Natural killer cell (primary cell): ENCODE results near the gene NPHP1. TPM values are rescaled to one million over a fixed set of nuclear protein-coding genes. Genes with fewer than 3 reads are reported as not detected.
"Not testable (repeated sequence)": the region's sequence is repeated elsewhere in the genome, so short reads cannot be mapped to it uniquely, and the experiment has no call there.

Experiments
- ATAC-seq, 3 donors: fragments of 150-1000 bp in 2 of 3; fragments of 200-7000 bp in 1 of 3; cut with Tn5 transposase; 1 replicate in 1 of 3; 2 replicates in 2 of 3; pipeline ENCODE4 v1.10.0; 2021; ENCODE audit warnings: mild to moderate bottlenecking in 2 of 3, moderate library complexity in 2 of 3
- DNase-seq, 2 donors: peaks; one replicate each; pipeline versions ENCODE4 v3.0.0 to v3.0.0-alpha.2; 2013 to 2021; ENCODE audit warnings: mixed read lengths in 1 of 2
- H3K27ac ChIP-seq: one replicate; pipeline ENCODE4 v1.5.1; 2013; ENCODE audit warnings: mild to moderate bottlenecking, low read length
- H3K27me3 ChIP-seq: one replicate; pipeline ENCODE4 v1.6.1; 2013; ENCODE audit warnings: low read length; ENCODE audit not compliant: control insufficient read depth, insufficient read depth
- H3K36me3 ChIP-seq: one replicate; pipeline ENCODE4 v1.6.1; 2013; ENCODE audit warnings: low read length; ENCODE audit not compliant: control insufficient read depth, insufficient read depth
- H3K4me1 ChIP-seq: one replicate; pipeline ENCODE4 v1.6.1; 2013; ENCODE audit warnings: low read length; ENCODE audit not compliant: control insufficient read depth, insufficient read depth
- H3K4me3 ChIP-seq: one replicate; pipeline ENCODE4 v1.5.1; 2013; ENCODE audit warnings: low read length
- H3K9me3 ChIP-seq: one replicate; pipeline ENCODE4 v1.6.1; 2013; ENCODE audit warnings: low read length; ENCODE audit not compliant: control insufficient read depth, insufficient read depth
- H3K27ac Mint-ChIP-seq, 2 donors: one replicate each; pipeline ENCODE4 v1.8.0; 2022; ENCODE audit warnings: mild to moderate bottlenecking in 2 of 2, mixed read lengths in 2 of 2, moderate library complexity in 1 of 2
- H3K27me3 Mint-ChIP-seq, 2 donors: one replicate each; pipeline ENCODE4 v1.8.0; 2022; ENCODE audit warnings: low read depth in 2 of 2, mixed read lengths in 2 of 2
- H3K36me3 Mint-ChIP-seq: one replicate; pipeline ENCODE4 v1.8.0; 2022; ENCODE audit warnings: mixed read lengths
- H3K4me1 Mint-ChIP-seq, 2 donors: one replicate each; pipeline ENCODE4 v1.8.0; 2022; ENCODE audit warnings: mixed read lengths in 2 of 2
- H3K4me3 Mint-ChIP-seq: one replicate; pipeline ENCODE4 v1.8.0; 2022; ENCODE audit warnings: mild to moderate bottlenecking, moderate library complexity, mixed read lengths
- H3K9me3 Mint-ChIP-seq, 2 donors: one replicate each; pipeline ENCODE4 v1.8.0; 2022; ENCODE audit warnings: mixed read lengths in 2 of 2
- CTCF ChIP-seq: fragments of 200-600 bp; IDR thresholded peaks from one replicate; pipeline ENCODE4 v1.8.0; 2022; ENCODE audit warnings: antibody characterized with exemption
- WGBS: methylation state at CpG from one replicate; pipeline ENCODE4 v1.1.7; 2013; ENCODE audit warnings: missing lambda C conversion rate; ENCODE audit not compliant: insufficient coverage; 5-methylcytosine and 5-hydroxymethylcytosine counted together
- intact Hi-C: fragments of 100-400 bp; cut with micrococcal nuclease; formaldehyde crosslinking; loops from one replicate; pipeline ENCODE4 v1.14.2; 2022
- total RNA-seq, 4 donors: library from RNA; stranded (reverse); fragments of 120-200 nt in 1 of 4; gene quantifications; one replicate each; pipeline versions ENCODE4 v1.2.3 to v1.2.4, GENCODE V29; 2013 to 2022

NPHP1 gene
- total RNA-seq, 3 donors from 2014 or later (not counting 1 experiment from before 2014, with no cell fraction given): 0.11 to 0.30 (median 0.24) TPM

DNA sequence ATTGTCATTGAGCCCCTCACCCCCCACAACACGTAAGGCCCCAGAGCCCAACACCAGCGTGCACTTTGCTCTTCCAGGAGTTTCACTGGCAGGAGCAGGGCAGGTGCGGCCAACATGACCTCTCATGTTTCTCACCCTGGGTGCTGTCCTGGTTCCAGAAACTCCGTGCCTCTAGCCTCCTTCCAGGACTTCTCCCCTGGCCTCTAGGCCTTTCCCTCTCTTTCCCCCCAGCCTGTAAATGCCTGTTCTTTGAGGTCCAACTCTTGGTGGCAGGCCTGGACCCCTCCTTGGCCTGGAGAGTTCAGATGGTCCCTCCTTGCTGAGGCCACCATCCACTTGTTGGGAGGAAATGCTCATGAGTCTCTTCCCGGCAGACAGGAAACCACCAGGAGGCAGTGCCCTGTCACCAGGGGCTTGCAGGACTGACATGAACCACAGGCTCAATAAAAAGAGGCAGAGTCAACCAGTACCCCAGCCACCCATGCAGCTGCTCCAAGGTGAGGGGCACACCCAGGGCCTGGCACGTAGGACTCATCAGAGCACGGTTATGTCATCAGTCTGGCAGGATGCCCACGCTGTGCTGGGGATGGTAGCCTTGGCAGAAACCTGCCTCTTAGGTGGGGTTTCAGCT, 90.7 kb downstream of the NPHP1 start:
- H3K9me3 Mint-ChIP-seq: peaks cover 0 to 2% of the 10 kb centered on the region in 2 donors
- H3K4me3 Mint-ChIP-seq: no peak overlapping the region

DNA sequence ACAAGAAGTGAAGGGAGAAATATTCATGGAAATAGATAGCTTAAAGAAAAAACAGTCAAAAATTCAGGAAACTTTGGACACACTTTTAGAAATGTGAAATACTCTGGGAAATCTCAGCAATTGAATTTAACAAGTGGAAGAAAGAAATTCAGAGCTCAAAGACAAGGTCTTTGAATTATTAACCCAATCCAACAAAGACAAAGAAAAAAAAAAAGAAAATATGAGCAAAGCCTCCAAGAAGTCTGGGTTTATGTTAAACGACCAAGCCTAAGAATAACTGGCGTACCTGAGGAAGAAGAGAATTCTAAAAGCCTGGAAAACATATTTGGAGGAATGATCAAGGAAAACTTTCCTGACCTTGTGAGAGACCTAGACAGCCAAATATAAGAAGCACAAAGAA, 96.5 kb downstream of the NPHP1 start:
- H3K4me3 Mint-ChIP-seq, H3K36me3 ChIP-seq, intact Hi-C loops, H3K27me3 ChIP-seq, H3K36me3 Mint-ChIP-seq, H3K4me1 Mint-ChIP-seq, ATAC-seq, H3K4me3 ChIP-seq, DNase-seq, H3K9me3 Mint-ChIP-seq, H3K27ac Mint-ChIP-seq, H3K9me3 ChIP-seq, H3K4me1 ChIP-seq, H3K27ac ChIP-seq: not testable (repeated sequence)
- WGBS: 97% methylated on average over 2 of the region's 2 CpGs
- peaks cover 25 to 74% of the 10 kb centered on the region in 2 donors for H3K27me3 Mint-ChIP-seq

More for the DNA sequence above, 90.7 kb downstream of the NPHP1 start:
- no peaks in the 10 kb centered on the region for H3K4me1 ChIP-seq
- no peak overlapping the region for H3K27ac Mint-ChIP-seq
- H3K36me3 ChIP-seq: no peaks in the 10 kb centered on the region
- H3K36me3 Mint-ChIP-seq: peaks cover 7% of the 10 kb centered on the region
- ATAC-seq (no peak), DNase-seq (no peak)
- no peak overlapping the region for H3K27ac ChIP-seq
- no peak overlapping the region for H3K4me3 ChIP-seq
- H3K27me3 Mint-ChIP-seq: peaks cover 50 to 79% of the 10 kb centered on the region in 2 donors
- H3K4me1 Mint-ChIP-seq: no peaks in the 10 kb centered on the region
- intact Hi-C loops: no loop called here
- TF ChIP-seq CTCF: no peak
- no peaks in the 10 kb centered on the region for H3K9me3 ChIP-seq
- 61% methylated on average over 8 of the region's 8 CpGs for WGBS
- H3K27me3 ChIP-seq: peaks cover 13% of the 10 kb centered on the region

DNA sequence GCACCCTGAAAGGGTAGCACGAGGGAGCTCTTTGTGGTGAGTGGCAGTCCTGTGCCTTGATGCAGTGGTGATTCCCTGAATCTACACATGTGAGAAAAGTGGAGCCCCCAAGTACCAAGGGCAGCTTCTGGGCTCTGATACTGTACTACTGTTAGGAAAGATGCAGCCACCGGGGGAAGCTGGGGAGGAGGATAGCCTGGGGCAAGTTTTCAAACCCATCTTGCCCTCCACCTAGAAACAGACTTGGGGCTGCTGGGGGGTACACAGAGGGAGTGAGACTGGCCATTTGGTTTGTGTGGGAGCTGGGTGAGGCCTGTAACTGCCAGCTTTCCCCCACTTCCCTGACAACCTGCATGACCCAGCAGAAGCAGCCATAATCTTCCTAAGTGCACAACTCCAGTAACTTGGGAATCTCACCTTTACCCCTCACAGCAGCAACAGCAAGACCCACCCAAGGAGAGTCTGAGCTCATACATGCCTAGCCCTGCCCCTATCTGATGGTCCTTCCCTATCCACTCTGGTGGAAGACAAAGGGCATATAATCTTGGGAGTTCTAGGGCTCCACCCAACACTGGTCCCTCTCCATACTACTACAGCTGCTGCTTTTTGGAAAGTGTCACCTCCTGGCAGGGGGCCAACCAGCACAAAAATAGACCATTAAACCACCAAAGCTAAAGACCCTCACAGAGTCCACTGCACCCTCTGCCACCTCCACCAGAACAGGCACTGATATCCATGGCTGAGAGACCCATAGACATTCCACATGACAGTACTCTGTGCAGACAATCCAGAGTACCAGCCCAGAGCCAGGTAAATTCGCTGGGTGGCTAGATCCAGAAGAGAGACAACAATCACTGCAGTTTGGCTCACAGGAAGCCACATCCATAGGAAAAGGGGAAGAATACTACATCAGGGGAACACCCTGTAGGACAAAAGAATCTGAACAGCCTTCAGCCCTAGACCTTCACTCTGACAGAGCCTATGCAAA, 97.4 kb downstream of the NPHP1 start:
- ATAC-seq (no peak), DNase-seq (no peak)
- Histone ChIP-seq H3K36me3 (no peaks in the 10 kb centered on the region), H3K9me3 (no peaks in the 10 kb centered on the region), H3K4me3 (no peak overlapping the region), H3K27me3 (no peaks in the 10 kb centered on the region), H3K4me1 (no peaks in the 10 kb centered on the region), H3K27ac (no peak overlapping the region)
- Mint-ChIP-seq H3K4me3 (no peak overlapping the region), H3K4me1 (no peaks in the 10 kb centered on the region), H3K27ac (no peak overlapping the region), H3K9me3 (no peaks in the 10 kb centered on the region), H3K27me3 (peaks cover 21 to 65% of the 10 kb centered on the region in 2 donors), H3K36me3 (peaks cover 4% of the 10 kb centered on the region)
- intact Hi-C loops: no loop called here
- no peak for TF ChIP-seq CTCF
- WGBS: 82% methylated on average over 3 of the region's 3 CpGs

DNA sequence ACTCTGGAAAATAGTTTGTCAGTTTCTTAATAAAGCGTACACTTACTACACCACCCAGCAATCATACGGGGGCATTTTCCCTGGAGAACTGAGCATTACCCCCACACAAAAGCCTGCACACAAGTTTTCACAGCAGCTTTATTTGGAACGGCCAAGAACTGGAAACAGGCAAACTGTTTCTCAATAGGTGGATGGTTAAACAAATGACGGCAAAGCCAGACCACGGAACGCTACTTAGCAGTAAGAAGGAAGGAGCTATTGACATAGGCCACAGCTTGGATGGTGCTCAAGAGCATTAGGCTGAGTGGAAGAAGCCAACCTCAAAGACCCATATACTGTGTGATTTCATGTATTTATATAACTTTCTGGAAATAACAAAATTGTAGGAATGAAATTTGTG, 98.2 kb downstream of the NPHP1 start:
- Mint-ChIP-seq H3K27me3 (peaks cover 22 to 57% of the 10 kb centered on the region in 2 donors), H3K9me3 (no peaks in the 10 kb centered on the region), H3K4me3 (no peak overlapping the region), H3K4me1 (peaks cover 0 to 4% of the 10 kb centered on the region in 2 donors), H3K36me3 (no peaks in the 10 kb centered on the region), H3K27ac (no peak overlapping the region)
- WGBS: 73% methylated on average over 6 of the region's 6 CpGs
- no peaks in the 10 kb centered on the region for H3K4me1 ChIP-seq
- no peak overlapping the region for H3K4me3 ChIP-seq
- H3K9me3 ChIP-seq: no peaks in the 10 kb centered on the region
- TF ChIP-seq CTCF: no peak
- ATAC-seq (no peak), DNase-seq (no peak)
- intact Hi-C loops: no loop called here
- H3K27me3 ChIP-seq: no peaks in the 10 kb centered on the region
- H3K27ac ChIP-seq: no peak overlapping the region
- H3K36me3 ChIP-seq: no peaks in the 10 kb centered on the region
